Ramos (cell line): ENCODE data around the gene ROGDI.

Source experiments
- in situ Hi-C: fragments of 300-500 bp; cut with MboI; formaldehyde crosslinking; loops from one replicate; pipeline ENCODE4 v1.14.3; 2022; ENCODE audit warnings: low sequenced_read_pairs; ENCODE audit not compliant: unreplicated experiment

Gene ROGDI, protein sequence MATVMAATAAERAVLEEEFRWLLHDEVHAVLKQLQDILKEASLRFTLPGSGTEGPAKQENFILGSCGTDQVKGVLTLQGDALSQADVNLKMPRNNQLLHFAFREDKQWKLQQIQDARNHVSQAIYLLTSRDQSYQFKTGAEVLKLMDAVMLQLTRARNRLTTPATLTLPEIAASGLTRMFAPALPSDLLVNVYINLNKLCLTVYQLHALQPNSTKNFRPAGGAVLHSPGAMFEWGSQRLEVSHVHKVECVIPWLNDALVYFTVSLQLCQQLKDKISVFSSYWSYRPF

DNA sequence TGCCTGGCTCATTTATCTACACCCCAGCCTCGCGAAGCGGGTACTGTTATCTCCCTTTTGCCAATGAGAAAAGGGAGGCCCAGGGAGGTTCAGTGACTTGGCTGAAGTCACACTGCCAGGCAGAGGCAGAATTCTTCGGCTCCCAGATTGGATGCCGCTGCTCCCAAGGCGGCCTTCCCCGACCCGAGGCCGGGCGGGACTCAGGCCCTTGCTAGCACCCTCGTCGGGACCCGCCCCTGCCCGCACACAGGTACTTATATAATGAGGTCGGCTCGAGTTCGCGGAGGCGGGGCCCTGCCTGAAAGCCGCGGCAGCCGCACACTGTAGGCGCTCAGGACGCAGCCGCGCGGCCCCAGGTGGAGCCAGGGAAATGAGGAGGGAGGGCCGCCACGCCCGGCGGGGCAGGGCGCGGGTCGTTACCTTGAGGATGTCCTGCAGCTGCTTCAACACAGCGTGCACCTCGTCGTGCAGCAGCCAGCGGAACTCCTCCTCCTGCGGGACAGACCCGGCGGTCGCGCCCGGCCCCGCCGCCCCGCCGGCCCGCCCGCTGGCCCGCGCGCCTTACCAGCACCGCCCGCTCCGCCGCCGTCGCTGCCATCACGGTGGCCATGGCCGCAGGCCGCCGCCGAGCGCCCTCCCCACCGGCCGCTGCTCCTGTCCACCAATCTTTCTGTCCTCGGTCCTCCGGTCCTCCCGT is at the start of gene ROGDI:
ROGDI (minus strand) TSS at position 672 of the 697 bp plus-strand sequence; CDS start at position 610, 62 bp downstream.
- in situ Hi-C loops: no loop called here

DNA sequence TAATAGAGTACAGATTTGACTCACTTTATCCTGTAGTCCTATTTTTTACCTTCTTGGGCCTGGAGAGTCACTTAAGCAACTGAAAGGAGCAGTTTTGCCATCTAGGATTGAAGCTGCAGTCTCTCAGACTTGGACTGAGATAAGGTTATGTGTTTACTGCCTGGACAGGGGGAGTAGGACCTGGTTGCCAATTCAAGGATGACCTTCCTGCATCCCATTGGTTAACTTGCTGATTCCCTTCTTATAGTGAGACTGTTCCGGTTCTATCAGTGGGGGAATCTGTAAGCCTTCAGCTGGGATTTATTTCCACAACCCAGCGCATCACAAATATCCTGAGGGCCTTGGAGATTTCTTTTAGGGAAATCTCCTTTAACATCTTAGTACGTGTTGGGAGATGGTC is 47.8 kb upstream of the ROGDI start:
- in situ Hi-C loops: no loop called here

DNA sequence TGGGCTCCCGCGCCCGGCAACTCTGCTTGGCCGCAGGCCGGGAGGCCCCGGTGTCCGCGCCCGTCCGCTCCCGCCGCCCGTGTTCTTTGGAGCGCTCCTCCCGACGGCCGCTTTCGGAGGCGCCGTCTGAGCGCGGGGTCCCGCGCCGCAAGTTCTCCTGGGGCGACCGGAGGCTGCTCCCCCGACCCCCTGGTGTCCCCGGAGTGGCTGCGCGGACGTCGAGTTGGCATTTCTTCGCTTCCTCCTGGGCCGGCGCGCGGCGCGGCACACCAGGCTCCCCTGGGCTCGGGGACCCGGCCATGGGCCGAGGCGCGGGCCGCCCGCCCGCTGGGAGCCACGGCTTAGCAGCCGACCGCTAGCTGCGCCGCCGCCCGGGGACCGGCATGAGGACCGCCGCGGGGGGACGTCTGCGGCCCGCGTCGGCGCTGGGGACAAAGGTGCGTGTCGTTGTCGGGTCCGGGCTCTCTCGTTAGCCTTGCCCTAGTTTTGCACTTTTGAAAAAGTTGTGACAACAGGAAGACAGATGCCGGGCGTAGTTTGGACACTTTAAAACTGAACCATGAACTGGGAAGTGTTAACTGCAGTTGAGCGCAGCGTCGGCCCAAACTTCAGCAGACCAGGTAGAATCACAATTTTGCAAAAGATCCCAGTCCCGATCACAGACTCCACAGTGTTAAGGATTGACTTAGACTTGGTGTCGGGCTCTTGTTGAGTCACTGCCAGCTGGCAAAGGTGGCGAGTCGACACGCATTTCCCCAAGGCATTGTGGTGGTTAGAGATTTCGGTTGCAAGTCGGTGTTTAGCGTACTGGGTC is 45.5 kb upstream of the ROGDI start:
- in situ Hi-C loops: no loop called here

DNA sequence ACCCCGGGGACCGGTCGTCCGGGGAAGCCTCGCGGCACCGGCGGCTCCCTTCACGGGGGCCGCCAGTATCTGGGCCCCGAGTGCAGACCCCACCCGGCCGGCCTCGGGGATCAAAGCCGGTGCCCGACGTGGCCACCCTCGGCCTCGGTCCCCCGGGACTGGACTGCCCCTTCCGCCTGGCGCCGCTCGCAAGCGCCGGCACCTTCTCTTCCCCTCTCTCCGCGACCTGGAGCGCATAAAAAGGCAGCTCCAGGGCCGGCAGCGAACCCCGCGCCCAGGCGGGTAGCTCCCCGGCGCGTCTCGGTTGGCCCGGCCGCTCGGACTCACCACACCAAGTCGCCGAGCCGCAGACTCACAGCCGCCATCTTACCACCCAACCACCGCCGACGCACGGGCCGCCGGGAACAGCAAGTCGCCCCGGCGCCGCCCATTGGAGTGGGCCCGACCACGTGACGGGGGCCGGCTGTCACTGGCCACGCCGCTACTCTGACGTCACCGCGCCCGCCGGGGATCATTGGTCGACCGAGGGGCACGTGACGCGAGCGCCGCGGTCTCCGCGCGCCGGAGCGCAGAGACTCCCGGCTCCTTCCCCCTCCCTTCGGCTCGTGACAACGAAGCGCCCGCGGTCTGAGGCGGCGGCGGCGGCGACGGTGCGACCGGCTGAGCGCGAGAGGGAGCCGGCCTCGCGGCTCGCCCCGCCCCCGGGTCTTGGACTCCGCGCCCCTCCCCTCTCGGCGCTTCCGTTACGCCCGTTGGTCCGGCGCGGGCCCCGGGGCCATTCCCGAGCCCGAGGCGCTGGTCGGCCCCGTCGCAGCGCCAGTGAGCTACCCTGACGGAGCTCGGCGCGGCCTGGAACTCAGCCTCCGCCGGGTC is 44.7 kb upstream of the ROGDI start, which contains the start of the genes GLYR1 and UBN1:
GLYR1 (minus strand) TSS at position 388 of the 873 bp plus-strand sequence; CDS start at position 365, 23 bp downstream.
UBN1 (plus strand) TSS at position 581 of the 873 bp plus-strand sequence. CDS start 5,437 bp downstream, outside the sequence.
- in situ Hi-C loops: no loop called here

DNA sequence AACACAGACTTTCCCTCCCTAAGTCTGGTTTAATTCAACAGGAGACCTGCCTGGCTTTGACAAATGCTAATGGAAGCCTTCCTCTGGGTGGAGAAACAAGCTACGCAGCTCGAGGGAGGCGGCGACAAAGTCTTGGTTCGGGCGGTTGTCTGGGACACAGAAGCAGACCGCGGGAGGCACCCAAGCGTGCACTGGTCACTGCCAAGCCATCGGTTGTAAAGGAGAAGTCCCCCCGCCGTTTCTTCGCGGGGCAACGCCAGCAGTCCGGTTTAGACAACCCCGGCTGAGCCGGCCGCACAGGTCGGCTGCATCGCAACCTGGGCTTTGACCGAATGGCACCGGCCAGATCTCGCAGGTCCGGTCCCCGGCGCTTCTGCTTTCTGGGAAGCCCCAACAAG is 44.1 kb upstream of the ROGDI start:
- in situ Hi-C loops: no loop called here

DNA sequence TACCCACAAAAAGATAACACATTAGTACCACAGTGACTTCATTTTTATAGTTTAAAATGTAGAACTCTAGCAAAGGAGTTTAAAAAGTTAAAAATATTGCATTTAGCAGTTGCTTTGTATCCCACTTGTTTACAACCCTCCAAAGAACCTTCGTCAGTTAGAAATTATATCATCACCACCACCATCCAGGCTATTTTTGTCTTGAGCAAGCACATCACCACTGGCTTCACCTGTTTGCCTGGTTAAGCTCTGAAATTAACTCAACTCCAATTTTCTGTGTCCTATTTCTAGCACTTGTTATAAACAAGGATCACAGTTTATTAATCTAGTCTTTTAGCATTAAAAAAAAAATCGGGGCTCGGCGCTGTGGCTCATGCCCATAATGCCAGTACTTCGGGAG is 38.6 kb upstream of the ROGDI start:
- in situ Hi-C loops: no loop called here

DNA sequence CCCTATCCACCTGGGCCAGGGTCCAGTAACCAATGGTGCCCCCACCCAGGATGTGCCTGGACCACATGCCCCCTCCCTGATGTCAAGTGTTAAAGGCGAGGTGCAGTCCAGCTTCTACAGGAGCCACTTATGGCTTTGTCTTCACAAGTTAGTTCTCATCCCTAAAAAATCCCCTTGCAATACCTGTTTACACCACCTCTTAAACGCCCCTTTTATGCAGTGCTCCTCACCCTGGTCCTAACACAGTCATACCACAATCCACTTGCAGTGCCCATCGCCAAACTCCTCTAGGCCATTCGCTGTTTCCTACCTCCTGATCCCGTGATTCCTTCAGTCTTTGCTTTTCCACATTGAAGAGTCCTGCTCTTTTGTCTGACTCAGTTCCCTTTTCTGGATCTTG is 37.5 kb upstream of the ROGDI start:
- in situ Hi-C loops: no loop called here

DNA sequence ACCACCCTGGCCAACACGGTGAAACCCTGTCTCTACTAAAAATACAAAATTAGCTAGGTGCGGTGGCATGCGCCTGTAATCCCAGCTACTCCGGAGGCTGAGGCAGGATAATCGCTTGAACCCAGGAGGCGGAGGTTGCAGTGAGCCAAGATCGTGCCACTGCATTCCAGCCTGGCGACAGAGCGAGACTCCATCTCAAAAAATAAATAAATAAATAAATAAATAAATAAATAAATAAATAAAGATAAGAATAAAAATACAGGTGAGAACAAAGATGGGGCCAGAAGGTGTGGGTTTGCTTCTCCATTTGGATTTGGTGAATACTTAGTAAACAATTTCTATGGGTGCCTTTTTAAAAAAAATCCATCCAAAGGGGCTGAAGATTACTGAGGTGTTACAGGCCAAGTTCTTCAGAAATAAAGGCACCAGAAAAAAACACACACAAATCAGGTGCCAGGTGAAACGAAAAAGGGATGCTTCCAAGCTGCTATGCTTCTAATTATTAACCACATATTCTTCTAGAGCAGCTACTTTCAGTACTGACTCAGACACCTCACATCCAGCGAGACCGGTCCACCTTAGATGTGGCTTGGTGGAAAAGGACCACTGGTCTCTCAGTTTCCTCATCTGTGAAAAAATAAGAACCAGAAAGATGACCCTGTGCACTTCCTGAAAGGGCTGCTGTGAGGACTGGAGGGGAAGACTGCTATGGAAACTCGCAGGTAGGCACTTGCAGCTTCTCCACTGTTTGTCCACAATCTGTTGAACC is 35.5 kb upstream of the ROGDI start:
- in situ Hi-C loops: no loop called here

DNA sequence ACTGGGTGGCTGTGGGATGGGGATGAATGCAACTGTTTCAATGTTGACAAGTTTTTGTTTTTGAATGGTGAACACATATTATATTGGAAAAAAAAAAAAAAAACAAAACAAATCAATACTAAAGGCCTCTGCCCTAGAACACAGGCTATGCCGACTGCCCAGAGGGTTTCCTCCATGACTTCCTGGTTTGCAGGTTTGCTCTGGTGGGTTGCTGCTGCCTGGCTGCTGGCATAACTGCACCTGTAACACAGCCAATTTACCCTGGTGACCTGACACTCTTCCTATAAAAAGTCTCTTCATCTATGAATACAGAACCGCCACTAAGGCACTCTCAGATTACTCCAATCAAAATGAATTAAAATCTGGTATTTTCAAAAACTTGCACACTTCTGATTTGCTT is 34.3 kb upstream of the ROGDI start:
- in situ Hi-C loops: no loop called here

DNA sequence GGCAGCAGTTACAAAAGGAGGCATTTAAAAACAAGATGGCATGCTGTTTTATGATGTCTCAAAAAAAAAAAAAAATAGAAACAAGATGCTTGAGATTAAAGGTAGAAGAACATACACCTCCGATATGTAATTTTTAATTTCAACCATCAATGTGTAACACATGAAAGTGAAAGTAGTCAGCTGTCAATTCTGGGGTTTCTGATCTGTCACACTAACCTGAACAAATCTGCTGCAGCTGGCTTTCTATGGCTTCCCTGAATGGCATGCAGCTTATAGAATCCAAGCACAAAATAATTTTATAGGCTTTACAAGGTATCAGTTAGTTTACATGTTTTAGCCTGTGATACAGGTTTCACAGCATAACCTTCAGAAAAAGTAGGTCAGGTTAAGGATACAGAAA is 31.2 kb upstream of the ROGDI start:
- in situ Hi-C loops: no loop called here

DNA sequence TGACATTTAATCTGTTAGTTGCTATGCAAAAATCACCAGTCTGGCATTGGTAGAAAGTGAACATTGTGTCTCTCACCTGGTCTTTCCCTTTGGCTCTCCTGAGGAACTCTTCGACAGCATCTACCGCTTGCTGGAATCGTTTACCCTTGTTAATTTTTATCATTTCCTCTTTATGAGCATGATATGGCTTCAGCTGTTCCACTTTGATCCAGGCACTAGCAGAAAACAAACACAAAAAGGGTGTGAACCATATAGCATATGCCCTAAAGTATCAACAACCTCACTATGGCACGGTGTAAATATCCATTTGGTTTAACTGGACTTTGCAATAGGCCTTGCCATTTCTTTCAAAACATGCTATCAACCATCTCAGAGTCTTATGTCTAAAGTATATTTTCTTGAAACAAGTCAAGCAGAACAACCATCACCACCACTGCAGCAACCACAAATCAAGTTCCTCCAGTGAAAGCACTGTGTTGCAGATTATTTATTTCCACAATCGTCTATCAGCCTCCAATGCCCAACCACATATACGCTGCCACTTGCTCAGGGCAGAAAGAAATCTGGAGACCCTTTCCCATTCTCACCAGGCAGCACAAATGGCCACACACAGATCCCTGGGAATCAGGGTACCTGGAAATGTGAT is 30.4 kb upstream of the ROGDI start:
- in situ Hi-C loops: no loop called here

DNA sequence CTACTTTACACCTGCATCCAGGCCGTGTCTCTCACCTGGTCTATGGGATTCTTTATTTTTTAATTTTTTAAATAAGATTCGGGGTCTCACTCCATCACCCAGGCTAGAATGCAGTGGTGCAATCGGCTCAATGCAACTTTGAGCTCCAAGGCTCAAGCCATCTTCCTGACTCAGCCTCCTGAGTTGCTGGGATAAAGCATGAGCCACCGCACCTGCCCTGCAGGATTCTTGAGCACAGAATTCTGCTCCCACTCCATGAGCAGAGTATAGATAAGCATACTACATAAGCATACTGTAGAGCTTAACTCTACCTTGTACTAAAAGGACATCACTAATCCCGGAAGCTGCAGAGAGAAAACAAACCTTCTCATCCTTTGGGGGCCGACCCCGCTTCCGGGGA is 29.2 kb upstream of the ROGDI start:
- in situ Hi-C loops: no loop called here

DNA sequence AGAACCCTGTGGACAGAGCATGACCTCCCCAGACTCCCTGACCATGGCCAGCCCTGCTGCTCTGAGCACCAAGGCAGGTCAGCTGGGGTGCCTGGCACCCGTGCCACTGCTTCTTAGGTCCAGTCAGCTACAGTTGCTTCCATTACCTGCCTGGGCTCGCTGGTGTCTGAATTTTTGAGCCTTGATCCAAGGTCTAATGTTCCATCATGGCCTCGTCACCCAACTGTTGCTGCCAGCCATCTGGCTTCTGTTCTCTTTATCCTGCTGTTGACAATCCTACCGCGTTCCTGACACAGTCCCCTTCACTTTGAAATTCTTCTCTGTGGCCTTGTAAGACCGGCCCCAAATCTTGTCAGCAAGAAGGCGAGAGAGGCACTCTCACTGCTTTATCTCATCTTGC is 28.0 kb upstream of the ROGDI start:
- in situ Hi-C loops: no loop called here

DNA sequence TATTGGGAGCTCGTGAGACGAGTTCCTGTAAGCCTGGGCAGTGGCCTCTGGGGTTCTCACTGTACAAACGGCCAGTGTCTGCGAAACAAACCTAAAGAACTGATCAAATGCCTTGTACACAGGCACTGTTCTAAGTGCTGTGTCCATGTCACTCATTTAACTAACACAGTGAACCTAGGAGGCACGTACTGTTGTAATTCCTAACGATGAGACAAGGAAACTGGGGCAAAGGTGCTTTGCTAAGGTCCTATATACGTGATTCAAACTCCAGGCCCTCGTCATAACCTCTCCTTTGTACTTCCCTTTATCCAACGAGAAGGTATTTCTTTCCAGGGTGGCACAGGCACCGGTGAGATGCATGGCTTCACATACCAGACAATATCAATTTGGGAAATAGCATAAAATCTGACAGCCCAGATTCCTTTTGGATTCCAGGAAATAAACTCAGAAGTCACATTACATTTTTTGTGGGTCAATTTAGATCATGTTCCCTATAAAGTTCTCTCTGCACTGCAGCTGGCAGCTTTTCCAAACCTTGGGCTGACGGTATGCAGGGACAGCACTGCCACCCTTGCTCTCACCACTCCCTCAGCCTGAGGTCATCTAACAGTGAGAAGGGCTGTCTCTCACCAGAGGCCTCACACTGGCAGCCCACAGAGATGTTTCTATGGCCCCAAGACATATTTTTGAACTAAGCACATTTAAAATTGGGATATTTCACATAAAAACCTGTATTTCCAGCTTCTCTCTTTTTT is 26.3 kb upstream of the ROGDI start:
- in situ Hi-C loops: no loop called here

DNA sequence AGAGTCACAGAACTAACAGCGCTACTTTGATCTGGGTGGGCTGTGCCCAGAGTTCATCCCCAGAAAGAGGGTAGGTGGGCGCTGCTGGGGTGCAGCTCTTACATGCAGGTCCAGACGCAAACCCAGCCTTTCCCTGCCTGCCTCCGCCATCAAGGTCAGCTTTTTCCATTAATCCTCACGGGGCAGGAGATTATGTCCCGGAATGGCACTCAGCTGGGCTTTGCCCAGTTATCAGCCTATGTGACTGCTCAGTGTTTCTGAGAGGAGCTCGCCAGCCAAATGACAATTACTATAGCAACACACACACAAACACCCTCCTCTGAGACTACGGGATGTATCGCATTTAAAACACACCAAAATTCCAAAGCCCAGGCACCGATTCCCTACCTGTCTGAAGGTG is 24.5 kb upstream of the ROGDI start:
- in situ Hi-C loops: no loop called here

DNA sequence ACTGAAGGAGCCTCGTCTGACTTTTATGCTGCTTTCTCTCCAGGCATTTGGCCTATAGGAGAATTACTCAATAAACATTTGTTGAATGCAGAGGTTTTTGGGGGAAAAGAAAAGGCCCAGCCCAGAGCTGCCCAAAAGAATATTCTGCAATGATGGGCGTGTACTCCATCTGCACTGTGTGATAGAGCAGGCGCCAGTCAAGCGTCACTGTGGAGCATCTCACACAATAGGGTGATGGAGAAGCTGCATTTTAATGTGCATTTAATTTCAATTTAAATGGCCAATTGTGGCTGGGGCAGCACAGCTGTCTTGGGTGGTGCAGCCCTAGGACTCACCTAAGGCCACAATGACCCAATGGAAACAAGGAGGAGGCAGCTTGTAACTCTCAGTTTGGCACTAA is 24.1 kb upstream of the ROGDI start:
- in situ Hi-C loops: no loop called here

DNA sequence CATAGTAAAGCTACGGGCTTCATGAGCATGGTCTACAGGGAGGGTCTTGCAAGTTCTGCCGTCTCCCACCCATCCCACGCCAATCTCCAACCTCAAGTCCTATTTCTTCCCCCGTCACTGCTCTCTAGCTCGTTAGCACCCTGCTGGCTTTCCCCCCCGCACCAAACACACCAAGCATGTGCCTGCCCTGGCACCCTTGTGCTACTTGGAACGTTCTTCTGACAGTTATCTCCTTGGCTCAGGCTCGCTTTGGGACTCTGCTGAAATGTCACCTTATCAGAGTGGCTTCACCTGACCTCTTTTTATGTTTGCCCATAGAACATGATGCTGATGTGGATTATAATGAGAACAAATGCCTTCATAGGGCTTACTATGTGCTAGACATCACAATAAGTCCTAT is 22.8 kb upstream of the ROGDI start:
- in situ Hi-C loops: no loop called here

DNA sequence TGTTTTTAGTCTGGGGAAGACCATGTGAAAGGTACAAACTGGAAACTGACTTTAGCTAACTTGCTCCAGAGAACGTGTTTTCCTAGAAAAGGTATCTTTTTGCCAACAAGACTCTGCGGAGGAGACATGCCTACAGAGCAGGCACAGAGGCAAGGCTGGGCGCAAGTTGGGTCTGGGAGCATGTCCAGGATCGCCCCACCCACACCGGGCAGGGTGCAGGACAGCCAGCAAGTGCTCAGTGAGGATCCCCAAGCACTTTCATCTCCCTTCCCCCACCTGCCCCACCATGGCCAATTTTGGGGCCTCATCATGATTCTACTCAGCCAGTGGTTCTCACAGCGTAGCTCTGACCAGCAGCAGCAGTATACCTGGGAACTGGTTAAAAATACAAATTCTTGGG is 18.2 kb upstream of the ROGDI start:
- in situ Hi-C loops: no loop called here
